ENCODE data around the gene CLMP.

Gene CLMP

GRCh38 chr11:123052901-123053721, 141.9 kb downstream of the CLMP start:
- DNase-seq: peak in 1 of 2 donors; percentile 61

- peak in 1 of 2 donors; percentile 55 for DNase-seq
Measured at GRCh38 chr11:123051634-123052033, 143.4 kb downstream of the CLMP start.

DNA sequence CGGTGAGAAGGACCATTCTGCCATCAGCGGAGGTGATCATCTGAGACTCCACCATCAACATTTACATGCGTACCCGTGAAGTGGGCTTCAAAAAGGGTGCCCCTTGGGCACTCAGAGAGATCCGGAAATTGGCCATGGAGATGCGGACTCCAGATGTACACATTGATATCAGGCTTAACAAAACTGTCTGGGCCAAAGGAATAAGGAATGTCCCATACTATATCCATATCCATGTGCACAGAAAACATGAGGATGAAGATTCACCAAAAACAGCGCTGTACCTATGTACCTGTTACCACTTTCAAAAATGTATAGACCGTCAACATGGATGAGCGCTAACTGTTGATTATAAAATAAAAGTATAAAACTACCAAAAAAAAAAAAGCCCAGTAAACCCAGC, 143.9 kb downstream of the CLMP start:
- DNase-seq: peak in 1 of 2 donors; percentile 49

DNA sequence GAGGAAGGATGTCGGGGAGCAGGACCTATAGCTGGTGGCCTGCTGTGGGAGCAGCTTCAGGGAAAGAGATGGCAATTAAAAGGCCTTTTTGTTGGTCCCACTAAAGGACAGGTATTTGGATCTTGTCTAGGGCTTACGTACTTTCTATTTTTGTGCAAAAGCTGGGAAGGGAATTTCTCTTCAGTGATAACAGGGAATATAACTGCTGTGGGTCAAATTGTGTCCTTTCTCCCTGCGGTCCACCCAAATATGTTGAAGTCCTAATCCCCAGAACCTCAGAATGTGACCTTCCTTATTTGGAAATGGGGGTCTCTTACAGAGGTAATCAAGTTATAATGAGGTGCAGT, 147.1 kb downstream of the CLMP start:
- DNase-seq: no peak

- no peak for DNase-seq
Measured at GRCh38 chr11:123047266-123047946, 147.6 kb downstream of the CLMP start.

- DNase-seq: no peak
Measured at GRCh38 chr11:123046473-123047259, 148.4 kb downstream of the CLMP start.

- no peak for DNase-seq
Measured at GRCh38 chr11:123045101-123045500, 149.9 kb downstream of the CLMP start.

- DNase-seq: no peak
Measured at GRCh38 chr11:123041185-123041584, 153.9 kb downstream of the CLMP start.

DNA sequence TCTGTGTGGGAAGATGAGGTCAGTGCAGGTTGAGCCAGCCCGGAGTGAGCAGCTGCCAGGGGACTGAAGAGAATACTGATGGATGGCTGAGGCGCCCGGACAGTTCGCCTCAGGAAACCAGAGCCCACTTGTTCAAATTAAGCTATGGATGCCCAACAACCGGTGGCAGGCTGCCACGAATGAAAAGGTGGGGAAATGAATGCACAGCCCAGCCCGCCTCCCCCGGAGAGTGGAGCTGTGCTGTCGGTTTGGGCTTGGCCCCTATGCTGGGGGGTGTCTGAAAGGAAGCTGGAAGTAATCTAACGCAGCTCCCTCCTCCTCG, 155.0 kb downstream of the CLMP start:
- DNase-seq: no peak

DNA sequence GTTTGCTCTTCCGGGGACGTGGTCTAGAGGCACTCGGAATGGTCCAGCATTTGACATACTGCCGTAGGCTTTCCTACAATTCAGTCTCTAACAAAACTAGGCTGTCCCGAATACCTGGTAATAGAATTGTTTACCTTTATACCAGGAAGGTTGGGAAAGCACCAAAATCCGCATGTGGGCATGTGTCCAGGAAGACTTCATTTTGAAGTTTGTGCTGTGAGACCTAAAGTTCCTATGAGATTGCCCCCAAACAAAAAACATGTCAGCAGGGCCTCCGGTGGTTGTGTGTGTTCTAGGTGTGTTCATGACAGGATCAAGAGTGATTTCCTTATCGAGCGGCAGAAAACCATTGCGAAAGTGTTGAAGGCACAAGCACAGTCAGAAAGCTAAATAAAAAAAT, 159.2 kb downstream of the CLMP start:
- DNase-seq: no peak

DNA sequence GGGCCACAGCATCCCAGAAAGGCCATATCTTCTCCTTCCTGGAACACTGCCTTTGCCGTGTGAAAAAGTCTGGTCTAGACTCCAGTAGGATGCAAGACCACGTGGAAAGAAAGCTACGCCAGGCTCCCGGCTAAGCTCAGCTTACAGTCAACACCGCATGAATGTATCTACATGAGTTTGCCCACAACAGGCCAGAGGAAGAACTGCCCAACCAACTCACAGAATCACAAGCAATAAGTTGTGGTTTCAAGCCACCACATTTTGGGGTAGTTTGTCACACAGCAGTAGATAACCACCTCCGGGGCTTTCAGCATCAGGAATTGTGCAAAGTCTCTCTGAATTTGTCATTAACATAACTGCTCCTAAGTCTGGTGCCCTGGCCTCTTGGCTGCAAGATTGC, 160.5 kb downstream of the CLMP start:
- DNase-seq: no peak

- DNase-seq: peak in 1 of 2 donors; percentile 21
Measured at GRCh38 chr11:123033895-123034294, 161.2 kb downstream of the CLMP start.

GRCh38 chr11:123030517-123030916, 164.5 kb downstream of the CLMP start:
- DNase-seq: no peak

GRCh38 chr11:123020968-123021367, 174.1 kb downstream of the CLMP start:
- peak; percentile 39 to 45 for DNase-seq
